HCT116 (cell line): ENCODE measurements around the gene EHMT1. TPM values are rescaled to one million over a fixed set of nuclear protein-coding genes. Genes with fewer than 3 reads are reported as not detected.

Experiments used
- ATAC-seq: fragments of 200-7000 bp; cut with Tn5 transposase; 2 replicates; pipeline ENCODE4 v1.9.1; 2020; ENCODE audit warnings: mild to moderate bottlenecking, moderate library complexity
- BruUV-seq: library from RNA; stranded (reverse); fragments of 400-500 nt; replicated peaks from 2 replicates; lab custom pipeline; 2021; lab: Mats Ljungman, UMichigan
- CTCF ChIA-PET: fragments of 300-600 bp; sonication (Branson Sonifier 250); formaldehyde crosslinking; loops from one replicate; lab custom pipeline; 2021; ENCODE audit warnings: antibody characterized with exemption; lab: Charles Lee
- POLR2A ChIA-PET: fragments of 300-600, 350-600 bp; sonication (Branson Sonifier 250); formaldehyde crosslinking; loops from one replicate; lab custom pipeline; 2021; ENCODE audit warnings: antibody characterized with exemption; lab: Charles Lee
- RAD21 ChIA-PET, 2 experiments: fragments of 300-600 bp; sonication (Branson Sonifier 250); formaldehyde crosslinking; loops; one replicate each; lab custom pipeline; 2023; ENCODE audit warnings: low total read pairs in 2 of 2; ENCODE audit not compliant: uncharacterized antibody in 2 of 2, unreplicated experiment in 2 of 2, low non-redundant PET in 1 of 2; lab: Charles Lee
- DNase-seq: peaks from one replicate; pipeline ENCODE4 v3.0.0-alpha.2; 2010; ENCODE audit warnings: low read depth, low spot score
- H2AFZ ChIP-seq: fragments of 200-600 bp; shearing (Covaris generic), sonication (generic); 2 replicates; pipeline ENCODE4 v1.6.1; 2017; ENCODE audit warnings: low read depth, mixed run types, mixed read lengths, antibody characterized with exemption, low read length; ENCODE audit not compliant: poor library complexity, severe bottlenecking
- H3K27ac ChIP-seq: 2 replicates; pipeline ENCODE4 v1.5.1; 2012; ENCODE audit warnings: low read depth, low read length
- H3K27me3 ChIP-seq: fragments of 200-600 bp; sonication (generic); 2 replicates; pipeline ENCODE4 v1.6.1; 2016; ENCODE audit warnings: mixed run types, low read length, mixed read lengths; ENCODE audit not compliant: insufficient read depth
- H3K36me3 ChIP-seq, 2 experiments: fragments of 200-500 bp in 1 of 2; fragments of 200-600 bp in 1 of 2; sonication (Bioruptor generic) in 1 of 2; sonication (generic) in 1 of 2; 2 replicates each; pipeline versions ENCODE4 v1.5.1 to v1.6.1; 2014 to 2016; ENCODE audit warnings: low read length in 2 of 2, inconsistent platforms in 1 of 2, mixed read lengths in 1 of 2, mixed run types in 1 of 2; ENCODE audit not compliant: insufficient read depth in 2 of 2, control insufficient read depth in 1 of 2
- H3K4me1 ChIP-seq, 2 experiments: fragments of 200-600 bp in 1 of 2; sonication (generic) in 1 of 2; 2 replicates each; pipeline versions ENCODE4 v1.5.1 to v1.6.1; 2012 to 2017; ENCODE audit warnings: low read length in 2 of 2, inconsistent platforms in 1 of 2, mild to moderate bottlenecking in 1 of 2, mixed read lengths in 1 of 2, mixed run types in 1 of 2, moderate library complexity in 1 of 2; ENCODE audit not compliant: insufficient read depth in 2 of 2, control insufficient read depth in 1 of 2
- H3K4me2 ChIP-seq: fragments of 200-600 bp; sonication (generic); 2 replicates; pipeline ENCODE4 v1.6.1; 2017; ENCODE audit warnings: mixed run types, low read length, mixed read lengths
- H3K4me3 ChIP-seq, 2 experiments: fragments of 200-600 bp in 1 of 2; sonication (generic) in 1 of 2; replicated peaks in 1 of 2; 2 replicates each; pipeline ENCODE4 v1.5.1; 2011 to 2016; ENCODE audit warnings: low read length in 2 of 2, control low read depth in 1 of 2, low read depth in 1 of 2, mild to moderate bottlenecking in 1 of 2, mixed read lengths in 1 of 2, mixed run types in 1 of 2
- H3K79me2 ChIP-seq: fragments of 200-600 bp; sonication (generic); 2 replicates; pipeline ENCODE4 v1.6.1; 2017; ENCODE audit warnings: mild to moderate bottlenecking, mixed run types, low read length, moderate library complexity, mixed read lengths; ENCODE audit not compliant: insufficient read depth
- H3K9ac ChIP-seq: fragments of 200-600 bp; sonication (generic); 2 replicates; pipeline ENCODE4 v1.6.1; 2016; ENCODE audit warnings: low read length, mixed read lengths
- H3K9me2 ChIP-seq: fragments of 200-600 bp; sonication (generic), shearing (Covaris generic); 2 replicates; pipeline ENCODE4 v1.6.1; 2017; ENCODE audit warnings: mixed run types, mild to moderate bottlenecking, moderate library complexity; ENCODE audit not compliant: insufficient read depth
- H3K9me3 ChIP-seq, 2 experiments: fragments of 200-500 bp in 1 of 2; fragments of 200-600 bp in 1 of 2; sonication (Bioruptor generic) in 1 of 2; sonication (generic) in 1 of 2; 2 replicates each; pipeline ENCODE4 v1.6.1; 2014 to 2017; ENCODE audit warnings: low read length in 2 of 2, mixed read lengths in 2 of 2, inconsistent platforms in 1 of 2, low read depth in 1 of 2, mild to moderate bottlenecking in 1 of 2, mixed run types in 1 of 2, moderate library complexity in 1 of 2; ENCODE audit not compliant: control insufficient read depth in 1 of 2, insufficient read depth in 1 of 2
- H4K20me1 ChIP-seq: fragments of 200-600 bp; sonication (generic), shearing (Covaris generic); 2 replicates; pipeline ENCODE4 v1.6.1; 2017; ENCODE audit warnings: mixed run types, mild to moderate bottlenecking, moderate library complexity; ENCODE audit not compliant: insufficient read depth
- POLR2A ChIP-seq: IDR thresholded peaks from 2 replicates; pipeline ENCODE4 v1.7.0; 2011; ENCODE audit warnings: borderline replicate concordance; ENCODE audit not compliant: insufficient read depth, insufficient read length; ENCODE audit errors: extremely low read depth
- TCF7L2 ChIP-seq: IDR thresholded peaks from 2 replicates; pipeline ENCODE4 v1.7.0; 2011; ENCODE audit warnings: borderline replicate concordance, inconsistent platforms; ENCODE audit not compliant: insufficient read depth, insufficient read length; ENCODE audit errors: extremely low read depth
- intact Hi-C: fragments of 100-400 bp; cut with micrococcal nuclease; formaldehyde crosslinking; loops from 2 replicates; pipeline ENCODE4 v1.10.0; 2022
- total RNA-seq: library from RNA; stranded (reverse); gene quantifications from one replicate; pipeline ENCODE4 v1.2.1, GENCODE V29; 2021; ENCODE audit not compliant: unreplicated experiment
- TF ChIP-seq, protein P1 (sequence below): IDR thresholded peaks from 2 replicates; pipeline ENCODE4 v1.6.1; 2011; ENCODE audit warnings: mild to moderate bottlenecking, low read length, moderate library complexity; ENCODE audit not compliant: insufficient replicate concordance; ENCODE audit errors: extremely low read depth
- TF ChIP-seq, protein P2 (sequence below): IDR thresholded peaks from 2 replicates; pipeline ENCODE4 v1.6.1; 2012

The EHMT1 gene
- total RNA-seq, 1 experiment from 2014 or later: 86.1 TPM

DNA sequence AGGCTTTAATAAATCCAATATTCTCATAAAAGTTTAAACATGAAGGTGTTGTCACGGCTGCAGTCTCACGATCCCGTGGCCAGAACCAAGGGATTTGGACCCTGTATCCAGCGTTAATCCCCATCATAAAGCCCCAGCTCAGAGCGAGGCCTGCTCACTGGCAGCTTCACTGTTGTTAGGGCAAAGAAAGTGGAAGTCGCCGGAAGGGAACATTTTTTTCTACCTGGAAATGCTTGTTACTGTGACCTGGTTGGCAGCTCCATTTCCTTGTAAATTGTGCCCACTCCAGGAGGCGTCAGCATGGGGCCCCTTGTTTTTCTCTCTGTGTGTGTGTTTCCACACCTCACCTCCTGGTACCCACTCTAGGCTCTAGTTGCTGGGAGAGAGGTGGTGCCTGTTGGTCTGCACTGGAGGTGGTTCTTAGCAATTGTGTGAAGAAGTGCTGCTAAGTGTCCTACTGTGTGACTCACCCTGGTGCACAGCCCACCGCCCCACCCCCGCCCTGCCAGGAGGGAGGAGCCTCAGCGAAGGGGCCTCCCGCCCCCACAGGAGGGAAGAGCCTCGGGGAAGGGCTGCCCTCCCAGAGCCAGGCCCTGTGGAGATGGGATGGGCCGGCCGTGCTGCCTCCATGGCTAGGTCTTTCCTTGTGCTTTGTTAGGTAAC lies 105.1 kb downstream of the EHMT1 start:
- Histone ChIP-seq H3K36me3 (peaks cover 9 to 12% of the 10 kb centered on the region in 2 experiments; a peak in 2 of 4 replicates), H3K9me2 (no peaks in the 10 kb centered on the region), H2AFZ (no peak overlapping the region), H3K4me1 (peaks cover 0 to 8% of the 10 kb centered on the region in 2 experiments; a peak in 1 of 4 replicates), H3K79me2 (peaks cover 70% of the 10 kb centered on the region), H3K4me2 (no peak overlapping the region), H3K27me3 (no peaks in the 10 kb centered on the region), H3K9me3 (no peaks in the 10 kb centered on the region), H4K20me1 (0 out of 2 replicates have a peak, but pooled peaks cover 9% of the 10 kb centered on the region), H3K4me3 (no peak overlapping the region), H3K9ac (no peak overlapping the region), H3K27ac (no peak overlapping the region)
- ChIA-PET CTCF (no interaction called here), POLR2A (no interaction called here), RAD21 (no interaction called here)
- ATAC-seq: no peak
- no TSS peak for BruUV-seq
- DNase-seq: no peak
- intact Hi-C loops: no loop called here
- TF ChIP-seq, protein P1, sequence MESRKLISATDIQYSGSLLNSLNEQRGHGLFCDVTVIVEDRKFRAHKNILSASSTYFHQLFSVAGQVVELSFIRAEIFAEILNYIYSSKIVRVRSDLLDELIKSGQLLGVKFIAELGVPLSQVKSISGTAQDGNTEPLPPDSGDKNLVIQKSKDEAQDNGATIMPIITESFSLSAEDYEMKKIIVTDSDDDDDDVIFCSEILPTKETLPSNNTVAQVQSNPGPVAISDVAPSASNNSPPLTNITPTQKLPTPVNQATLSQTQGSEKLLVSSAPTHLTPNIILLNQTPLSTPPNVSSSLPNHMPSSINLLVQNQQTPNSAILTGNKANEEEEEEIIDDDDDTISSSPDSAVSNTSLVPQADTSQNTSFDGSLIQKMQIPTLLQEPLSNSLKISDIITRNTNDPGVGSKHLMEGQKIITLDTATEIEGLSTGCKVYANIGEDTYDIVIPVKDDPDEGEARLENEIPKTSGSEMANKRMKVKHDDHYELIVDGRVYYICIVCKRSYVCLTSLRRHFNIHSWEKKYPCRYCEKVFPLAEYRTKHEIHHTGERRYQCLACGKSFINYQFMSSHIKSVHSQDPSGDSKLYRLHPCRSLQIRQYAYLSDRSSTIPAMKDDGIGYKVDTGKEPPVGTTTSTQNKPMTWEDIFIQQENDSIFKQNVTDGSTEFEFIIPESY: no peak
- TF ChIP-seq TCF7L2: no peak

- peaks cover 12 to 14% of the 10 kb centered on the region in 2 experiments; a peak in 3 of 4 replicates for H3K36me3 ChIP-seq
- H4K20me1 ChIP-seq: 0 out of 2 replicates have a peak, but pooled peaks cover 9% of the 10 kb centered on the region
- no peak overlapping the region for H3K4me2 ChIP-seq
- no peak overlapping the region for H3K9ac ChIP-seq
- intact Hi-C loops: no loop called here
- no peaks in the 10 kb centered on the region for H3K9me2 ChIP-seq
- ChIA-PET CTCF (no interaction called here), RAD21 (no interaction called here), POLR2A (no interaction called here)
- H3K27me3 ChIP-seq: no peaks in the 10 kb centered on the region
- peaks cover 0 to 8% of the 10 kb centered on the region in 2 experiments; a peak in 1 of 4 replicates for H3K4me1 ChIP-seq
- H3K4me3 ChIP-seq: no peak overlapping the region
- no peak overlapping the region for H2AFZ ChIP-seq
- H3K9me3 ChIP-seq: no peaks in the 10 kb centered on the region
- DNase-seq: no peak
- peak overlapping the region; percentile 13; the same call in 1 of the 2 replicates for H3K27ac ChIP-seq
- no peak for ATAC-seq
- BruUV-seq: no TSS peak
- no peak for TF ChIP-seq POLR2A
- TF ChIP-seq, protein P2, sequence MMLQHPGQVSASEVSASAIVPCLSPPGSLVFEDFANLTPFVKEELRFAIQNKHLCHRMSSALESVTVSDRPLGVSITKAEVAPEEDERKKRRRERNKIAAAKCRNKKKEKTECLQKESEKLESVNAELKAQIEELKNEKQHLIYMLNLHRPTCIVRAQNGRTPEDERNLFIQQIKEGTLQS: no peak
- H3K79me2 ChIP-seq: peaks cover 68% of the 10 kb centered on the region
These were observed 106.0 kb downstream of the EHMT1 start for GRCh38 chr9:137724818-137725240.
